Large intestine (tissue), 3 donors: ENCODE data around the gene SART3. TPM values are rescaled to one million over a fixed set of nuclear protein-coding genes. Genes with fewer than 3 reads are reported as not detected.
A peak's percentile ranks its signal among the peaks of the same experiment; 100 is the strongest.
"Not testable (repeated sequence)": the region's sequence is repeated elsewhere in the genome, so short reads cannot be mapped to it uniquely, and the experiment has no call there.

ENCODE experiments used
- DNase-seq, 2 donors: peaks; one replicate each; pipeline versions ENCODE4 v3.0.0 to v3.0.0-alpha.2; 2013
- H3K27ac ChIP-seq: one replicate; pipeline ENCODE4 v1.5.1; 2013; ENCODE audit warnings: low read length
- H3K27me3 ChIP-seq: 2 replicates; pipeline ENCODE4 v1.6.1; 2013; ENCODE audit warnings: low read length; ENCODE audit not compliant: control insufficient read depth, insufficient read depth
- H3K36me3 ChIP-seq: 2 replicates; pipeline ENCODE4 v1.6.1; 2013; ENCODE audit warnings: low read length; ENCODE audit not compliant: control insufficient read depth, insufficient read depth
- H3K4me1 ChIP-seq: one replicate; pipeline ENCODE4 v1.6.1; 2013; ENCODE audit warnings: low read length; ENCODE audit not compliant: control insufficient read depth, insufficient read depth
- H3K4me3 ChIP-seq: one replicate; pipeline ENCODE4 v1.5.1; 2013; ENCODE audit warnings: low read length
- H3K9me3 ChIP-seq: one replicate; pipeline ENCODE4 v1.6.1; 2013; ENCODE audit warnings: mild to moderate bottlenecking, low read depth, low read length, moderate library complexity; ENCODE audit not compliant: control insufficient read depth
- WGBS: methylation state at CpG from one replicate; pipeline ENCODE4 v1.1.5; 2013; ENCODE audit warnings: low lambda C conversion rate; ENCODE audit not compliant: insufficient coverage; 5-methylcytosine and 5-hydroxymethylcytosine counted together
- polyA plus RNA-seq: library from polyadenylated mRNA; unstranded; fragments of 120-200 nt; gene quantifications from one replicate; pipeline ENCODE4 v1.2.1, GENCODE V29; 2013

The SART3 gene
- polyA plus RNA-seq, 1 donor: 52.7 TPM

GRCh38 chr12:108562348-108563135, 1.6 kb upstream of the SART3 start, which contains the start of gene ISCU:
Gene ISCU, plus strand, starts transcription at chr12:108562596. Its CDS starts 27 bp downstream, at chr12:108562623.
- peak; percentile 98 for DNase-seq
- Histone ChIP-seq H3K27ac (peak within 1 kb of the TSS; percentile 93), H3K27me3 (no peaks in the 10 kb centered on the region), H3K4me1 (peaks cover 7% of the 10 kb centered on the region), H3K9me3 (no peaks in the 10 kb centered on the region), H3K36me3 (peaks cover 41% of the 10 kb centered on the region), H3K4me3 (peak within 1 kb of the TSS; percentile 94)
- WGBS: no CpG with 5 or more reads among the region's 72 CpGs

GRCh38 chr12:108561852-108562347, 927 bp upstream of the SART3 start:
- WGBS: no CpG with 5 or more reads among the region's 20 CpGs
- Histone ChIP-seq H3K4me3 (peak overlapping the region; percentile 94), H3K9me3 (no peaks in the 10 kb centered on the region), H3K36me3 (peaks cover 37% of the 10 kb centered on the region), H3K27me3 (no peaks in the 10 kb centered on the region), H3K27ac (peak overlapping the region; percentile 93), H3K4me1 (peaks cover 7% of the 10 kb centered on the region)
- peak in 1 of 2 donors; percentile 7 for DNase-seq

GRCh38 chr12:108560321-108560721, 652 bp downstream of the SART3 start:
- peak; percentile 54 to 78 for DNase-seq
- 0% methylated on average over 6 of the region's 12 CpGs for WGBS
- H3K4me3 ChIP-seq: peak overlapping the region; percentile 94
- no peaks in the 10 kb centered on the region for H3K9me3 ChIP-seq
- H3K27me3 ChIP-seq: no peaks in the 10 kb centered on the region
- H3K4me1 ChIP-seq: peaks cover 7% of the 10 kb centered on the region
- peak overlapping the region; percentile 93 for H3K27ac ChIP-seq
- peaks cover 29% of the 10 kb centered on the region for H3K36me3 ChIP-seq

- Histone ChIP-seq H3K4me3 (peak overlapping the region; percentile 94), H3K27me3 (no peaks in the 10 kb centered on the region), H3K4me1 (peaks cover 7% of the 10 kb centered on the region), H3K27ac (peak overlapping the region; percentile 93), H3K36me3 (peaks cover 24% of the 10 kb centered on the region), H3K9me3 (no peaks in the 10 kb centered on the region)
- 40% methylated on average over 1 of the region's 3 CpGs for WGBS
- no peak for DNase-seq
These were observed 1.2 kb downstream of the SART3 start for GRCh38 chr12:108559748-108560147.

GRCh38 chr12:108559007-108559655, 1.8 kb downstream of the SART3 start:
- no peaks in the 10 kb centered on the region for H3K9me3 ChIP-seq
- DNase-seq: no peak
- H3K27ac ChIP-seq: no peak overlapping the region
- peaks cover 18% of the 10 kb centered on the region for H3K36me3 ChIP-seq
- peaks cover 7% of the 10 kb centered on the region for H3K4me1 ChIP-seq
- H3K27me3 ChIP-seq: no peaks in the 10 kb centered on the region
- no CpG with 5 or more reads among the region's 14 CpGs for WGBS
- peak overlapping the region; percentile 94 for H3K4me3 ChIP-seq

- peaks cover 18% of the 10 kb centered on the region for H3K36me3 ChIP-seq
- WGBS: 100% methylated on average over 1 of the region's 9 CpGs
- H3K27ac ChIP-seq, H3K4me3 ChIP-seq, H3K27me3 ChIP-seq, DNase-seq, H3K9me3 ChIP-seq, H3K4me1 ChIP-seq: not testable (repeated sequence)
These were observed 5.6 kb downstream of the SART3 start for GRCh38 chr12:108555383-108555782.

GRCh38 chr12:108553799-108554198, 7.2 kb downstream of the SART3 start:
- H3K27me3 ChIP-seq: no peaks in the 10 kb centered on the region
- peaks cover 20% of the 10 kb centered on the region for H3K36me3 ChIP-seq
- no peak overlapping the region for H3K27ac ChIP-seq
- DNase-seq: no peak
- 89% methylated on average over 3 of the region's 5 CpGs for WGBS
- H3K4me1 ChIP-seq: peaks cover 4% of the 10 kb centered on the region
- H3K4me3 ChIP-seq: no peak overlapping the region
- H3K9me3 ChIP-seq: no peaks in the 10 kb centered on the region

- 91% methylated on average over 5 of the region's 5 CpGs for WGBS
- DNase-seq: no peak
- peaks cover 25% of the 10 kb centered on the region for H3K36me3 ChIP-seq
- H3K9me3 ChIP-seq: no peaks in the 10 kb centered on the region
- H3K27me3 ChIP-seq: no peaks in the 10 kb centered on the region
- no peak overlapping the region for H3K4me3 ChIP-seq
- H3K27ac ChIP-seq: no peak overlapping the region
- no peaks in the 10 kb centered on the region for H3K4me1 ChIP-seq
These were observed 9.4 kb downstream of the SART3 start for GRCh38 chr12:108551535-108551934.

GRCh38 chr12:108548954-108549521, 11.9 kb downstream of the SART3 start:
- DNase-seq: no peak
- Histone ChIP-seq H3K4me3 (no peak overlapping the region), H3K36me3 (peaks cover 44% of the 10 kb centered on the region), H3K27me3 (no peaks in the 10 kb centered on the region), H3K27ac (no peak overlapping the region), H3K9me3 (no peaks in the 10 kb centered on the region), H3K4me1 (no peaks in the 10 kb centered on the region)
- WGBS: 80% methylated on average over 4 of the region's 7 CpGs

- Histone ChIP-seq H3K36me3 (peaks cover 57% of the 10 kb centered on the region), H3K4me3 (no peak overlapping the region), H3K4me1 (no peaks in the 10 kb centered on the region), H3K9me3 (no peaks in the 10 kb centered on the region), H3K27me3 (no peaks in the 10 kb centered on the region), H3K27ac (no peak overlapping the region)
- DNase-seq: no peak
- 100% methylated on average over 2 of the region's 9 CpGs for whole genome bisulfite sequencing
These were observed 13.3 kb downstream of the SART3 start for GRCh38 chr12:108547686-108548085.
